Progenitor cell of endocrine pancreas (in vitro differentiated cells): Measurements from ENCODE around the gene PPARG. TPM values are rescaled to one million over a fixed set of nuclear protein-coding genes. Genes with fewer than 3 reads are reported as not detected.
"Not testable (repeated sequence)": the region's sequence is repeated elsewhere in the genome, so short reads cannot be mapped to it uniquely, and the experiment has no call there.

Experiments used
- DNase-seq: peaks from one replicate; pipeline ENCODE4 v3.0.0; 2021; ENCODE audit warnings: low spot score; ENCODE audit not compliant: unreplicated experiment
- H3K27ac Mint-ChIP-seq: 2 replicates; pipeline ENCODE4 v1.8.0; 2021; ENCODE audit warnings: mild to moderate bottlenecking, moderate library complexity, mixed read lengths
- H3K27me3 Mint-ChIP-seq: 2 replicates; pipeline ENCODE4 v1.8.0; 2021; ENCODE audit warnings: mixed read lengths
- H3K36me3 Mint-ChIP-seq: 2 replicates; pipeline ENCODE4 v1.8.0; 2022; ENCODE audit warnings: mixed read lengths; ENCODE audit not compliant: insufficient read depth
- H3K4me1 Mint-ChIP-seq: 2 replicates; pipeline ENCODE4 v1.8.0; 2021; ENCODE audit warnings: low read depth, mixed read lengths
- H3K4me3 Mint-ChIP-seq: 2 replicates; pipeline ENCODE4 v1.8.0; 2021; ENCODE audit warnings: low read depth, mild to moderate bottlenecking, moderate library complexity, mixed read lengths
- H3K9me3 Mint-ChIP-seq: 2 replicates; pipeline ENCODE4 v1.8.0; 2021; ENCODE audit warnings: low read depth, mixed read lengths
- CTCF ChIP-seq: fragments of 200-600 bp; sonication (generic); IDR thresholded peaks from one replicate; pipeline ENCODE4 v1.5.0; 2021; ENCODE audit warnings: antibody characterized with exemption, mild to moderate bottlenecking; ENCODE audit not compliant: unreplicated experiment
- total RNA-seq: library from RNA; stranded (reverse); gene quantifications from 2 replicates; pipeline ENCODE4 v1.2.1, GENCODE V29; 2021

The PPARG gene
- total RNA-seq, 1 donor from 2014 or later: 17.1 TPM

- no peaks in the 10 kb centered on the region for H3K27me3 Mint-ChIP-seq
- TF ChIP-seq CTCF: no peak
- peak overlapping the region; percentile 1 for H3K4me3 Mint-ChIP-seq
- no peaks in the 10 kb centered on the region for H3K9me3 Mint-ChIP-seq
- peak overlapping the region; percentile 95 for H3K27ac Mint-ChIP-seq
- no peak for DNase-seq
- no peaks in the 10 kb centered on the region for H3K36me3 Mint-ChIP-seq
- H3K4me1 Mint-ChIP-seq: peaks cover 32% of the 10 kb centered on the region
Measured at GRCh38 chr3:12443781-12444522, 155.1 kb downstream of the PPARG start.

- no peak for TF ChIP-seq CTCF
- peak overlapping the region; percentile 95 for H3K27ac Mint-ChIP-seq
- no peaks in the 10 kb centered on the region for H3K36me3 Mint-ChIP-seq
- H3K4me3 Mint-ChIP-seq: peak overlapping the region; percentile 17
- H3K9me3 Mint-ChIP-seq: no peaks in the 10 kb centered on the region
- peak; percentile 21 for DNase-seq
- peaks cover 32% of the 10 kb centered on the region for H3K4me1 Mint-ChIP-seq
- no peaks in the 10 kb centered on the region for H3K27me3 Mint-ChIP-seq
Measured at GRCh38 chr3:12444582-12445471, 156.0 kb downstream of the PPARG start.

GRCh38 chr3:12445523-12446240 is 156.8 kb downstream of the PPARG start:
- no peak for DNase-seq
- TF ChIP-seq CTCF: no peak
- H3K4me3 Mint-ChIP-seq: no peak overlapping the region
- H3K36me3 Mint-ChIP-seq: no peaks in the 10 kb centered on the region
- H3K27ac Mint-ChIP-seq: peak overlapping the region; percentile 95
- no peaks in the 10 kb centered on the region for H3K9me3 Mint-ChIP-seq
- peaks cover 32% of the 10 kb centered on the region for H3K4me1 Mint-ChIP-seq
- no peaks in the 10 kb centered on the region for H3K27me3 Mint-ChIP-seq

- Mint-ChIP-seq H3K36me3 (no peaks in the 10 kb centered on the region), H3K27me3 (no peaks in the 10 kb centered on the region)
- TF ChIP-seq CTCF: no peak
Measured at GRCh38 chr3:12446298-12446697, 157.4 kb downstream of the PPARG start.

GRCh38 chr3:12447075-12447474 is 158.2 kb downstream of the PPARG start:
- H3K4me1 Mint-ChIP-seq: peaks cover 32% of the 10 kb centered on the region
- H3K9me3 Mint-ChIP-seq: no peaks in the 10 kb centered on the region
- no peak overlapping the region for H3K27ac Mint-ChIP-seq
- DNase-seq: no peak
- H3K36me3 Mint-ChIP-seq: no peaks in the 10 kb centered on the region
- TF ChIP-seq CTCF: no peak
- H3K27me3 Mint-ChIP-seq: no peaks in the 10 kb centered on the region
- H3K4me3 Mint-ChIP-seq: no peak overlapping the region

More at GRCh38 chr3:12446298-12446697, 157.4 kb downstream of the PPARG start:
- no peak for DNase-seq
- no peak overlapping the region for H3K4me3 Mint-ChIP-seq
- peak overlapping the region; percentile 87 for H3K27ac Mint-ChIP-seq
- no peaks in the 10 kb centered on the region for H3K9me3 Mint-ChIP-seq
- peaks cover 32% of the 10 kb centered on the region for H3K4me1 Mint-ChIP-seq

- not testable (repeated sequence) for H3K27me3 Mint-ChIP-seq, H3K27ac Mint-ChIP-seq, H3K36me3 Mint-ChIP-seq, H3K9me3 Mint-ChIP-seq, DNase-seq, H3K4me3 Mint-ChIP-seq
- peaks cover 25% of the 10 kb centered on the region for H3K4me1 Mint-ChIP-seq
Measured at GRCh38 chr3:12448404-12449202, 159.7 kb downstream of the PPARG start.
